Measurements from ENCODE around the gene SH3D19.
"Not testable (repeated sequence)": the region's sequence is repeated elsewhere in the genome, so short reads cannot be mapped to it uniquely, and the experiment has no call there.

SH3D19 gene

DNA sequence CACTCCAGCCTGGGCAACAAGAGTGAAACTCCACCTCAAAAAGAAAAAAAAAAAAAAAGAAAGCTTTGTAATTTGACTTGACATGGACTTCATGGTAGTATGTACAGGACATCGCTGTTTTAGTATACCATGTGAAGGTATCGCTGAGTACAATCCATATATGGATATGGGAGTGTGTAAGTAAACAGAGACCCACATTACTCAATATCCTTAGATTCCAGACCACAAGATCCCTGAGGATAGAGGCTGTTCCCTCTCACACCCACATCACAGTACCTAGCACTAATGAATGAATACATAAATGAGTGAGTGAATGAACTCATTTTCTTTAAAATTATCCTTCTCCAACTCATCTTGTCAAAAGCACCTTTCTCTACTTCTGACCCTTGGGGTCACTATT lies 234.4 kb downstream of the SH3D19 start:
- intact Hi-C loops (cut with DNase I), result loop anchor here (10.0 kb wide), 1 partner anchor 76 kb away; the partner anchor contains the start of gene LRBA
- no peak for DNase-seq

DNA sequence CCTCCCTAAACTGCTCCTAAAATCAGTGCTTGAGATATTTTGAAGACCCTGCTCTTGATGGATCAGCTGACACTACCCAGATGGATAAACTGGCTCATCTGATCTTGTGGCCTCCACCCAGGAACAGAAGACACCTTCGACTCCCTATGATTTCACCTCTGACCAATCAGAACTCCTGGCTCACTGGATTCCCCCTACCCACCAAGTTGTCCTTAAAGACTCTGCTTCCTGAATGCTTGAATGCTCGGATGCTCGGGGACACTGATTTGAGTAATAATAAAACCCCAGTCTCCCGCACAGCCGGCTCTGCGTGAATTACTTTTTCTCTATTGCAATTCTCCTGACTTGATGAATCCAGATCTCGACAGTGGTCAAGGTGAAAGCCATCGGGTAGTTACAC lies 237.9 kb downstream of the SH3D19 start:
- DNase-seq, result no peak
- intact Hi-C loops (cut with DNase I), result no loop called here

GRCh38 chr4:151077978-151078377 lies 247.4 kb downstream of the SH3D19 start:
- intact Hi-C loops (cut with DNase I); DNase-seq: not testable (repeated sequence)

DNA sequence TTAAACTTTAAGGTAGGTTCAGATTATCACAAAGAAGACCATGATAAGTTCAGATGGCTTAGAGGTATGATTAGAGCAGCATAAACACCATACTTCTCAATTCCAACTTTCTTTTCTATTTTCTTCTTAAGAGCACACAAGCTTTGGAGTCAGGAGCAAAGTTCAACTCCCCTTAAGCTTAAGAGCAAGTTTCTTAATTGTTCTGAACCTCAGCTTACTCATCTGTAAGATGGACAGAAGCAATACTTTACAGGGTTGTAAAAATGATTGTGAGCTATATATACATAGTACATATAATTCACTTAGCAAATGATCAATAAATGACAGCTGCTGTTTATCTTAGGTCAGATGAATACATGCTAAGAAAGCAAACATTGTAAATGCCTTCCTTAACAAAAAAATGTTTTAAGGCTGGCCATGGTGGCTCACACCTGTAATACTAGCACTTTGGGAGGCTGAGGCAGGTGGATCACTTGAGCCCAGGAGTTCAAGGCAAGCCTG lies 250.9 kb downstream of the SH3D19 start:
- intact Hi-C loops (cut with DNase I), result no loop called here
- no peak for DNase-seq

Measured in head of caudate nucleus (tissue), 42 donors.